ENCODE data around the gene MAP1LC3B. TPM values are rescaled to one million over a fixed set of nuclear protein-coding genes. Genes with fewer than 3 reads are reported as not detected.

Gene MAP1LC3B
- total and polyA plus RNA-seq, 2 of the 8 experiments (the other 6 are each of a cell fraction or from before 2014, with no cell fraction given), result 29.5 to 48.5 TPM

DNA sequence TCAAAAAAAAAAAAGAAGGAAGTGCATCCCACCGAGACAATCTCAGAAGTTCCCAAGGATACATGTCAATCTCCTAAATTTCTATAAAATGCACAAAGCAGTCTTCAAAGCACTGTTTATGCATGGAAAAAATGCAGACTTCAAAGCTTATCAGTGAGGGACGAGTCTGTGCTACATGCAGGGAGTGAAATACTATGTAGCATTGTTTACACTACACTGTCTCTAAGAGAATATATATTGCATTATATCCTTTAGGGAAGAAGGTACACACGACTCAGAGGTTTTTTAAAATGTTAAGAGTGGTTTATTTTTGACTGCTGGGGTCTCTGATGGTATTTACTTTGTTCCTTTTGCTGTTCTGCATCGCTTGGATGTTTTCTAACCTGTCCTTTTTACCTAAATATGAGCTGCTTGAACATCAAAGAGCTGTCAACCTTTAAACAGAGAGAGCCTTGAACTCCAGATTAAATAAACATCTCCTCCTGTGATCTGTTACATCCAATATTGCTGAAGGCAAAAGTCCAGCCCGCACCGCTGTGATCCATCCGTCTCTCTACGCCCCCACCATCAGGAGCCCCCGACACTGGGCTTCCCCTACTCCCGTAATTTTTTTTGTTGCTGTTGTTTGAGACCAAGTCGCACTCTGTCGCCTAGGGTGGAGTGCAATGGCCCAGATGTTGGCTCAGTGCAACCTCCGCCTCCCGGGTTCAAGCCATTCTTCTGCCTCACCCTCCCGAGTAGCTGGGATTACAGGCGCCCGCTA, 9.9 kb upstream of the MAP1LC3B start (continued):
- TF ChIP-seq PHF8 (conservative IDR thresholded peaks at IDR 0.05; ENCODE audit: low read depth, low read length) (no peak), GTF2F1 (IDR thresholded peaks at IDR 0.05; ENCODE audit: borderline replicate concordance, low read depth, low read length) (no peak), SAP30 (IDR thresholded peaks at IDR 0.05; ENCODE audit: insufficient read depth, insufficient replicate concordance, low read length) (no peak)
